Measurements from ENCODE around the gene B4GALNT4.
A peak's percentile ranks its signal among the peaks of the same experiment; 100 is the strongest.
"Not testable (repeated sequence)": the region's sequence is repeated elsewhere in the genome, so short reads cannot be mapped to it uniquely, and the experiment has no call there.

B4GALNT4 gene

GRCh38 chr11:385594-386351 lies 16.5 kb downstream of the B4GALNT4 start:
- no peak for ATAC-seq
- H3K27ac Mint-ChIP-seq: no peak overlapping the region
- H3K27me3 Mint-ChIP-seq: peaks cover 27% of the 10 kb centered on the region
- no peak overlapping the region for H3K4me3 Mint-ChIP-seq
- peaks cover 4% of the 10 kb centered on the region for H3K9me3 Mint-ChIP-seq
- no peaks in the 10 kb centered on the region for H3K36me3 Mint-ChIP-seq
- no peaks in the 10 kb centered on the region for H3K4me1 Mint-ChIP-seq

- H3K27ac Mint-ChIP-seq: no peak overlapping the region
- peaks cover 27% of the 10 kb centered on the region for H3K27me3 Mint-ChIP-seq
- H3K4me1 Mint-ChIP-seq: no peaks in the 10 kb centered on the region
- H3K9me3 Mint-ChIP-seq: peaks cover 4% of the 10 kb centered on the region
- ATAC-seq: no peak
- H3K36me3 Mint-ChIP-seq: no peaks in the 10 kb centered on the region
- H3K4me3 Mint-ChIP-seq: no peak overlapping the region
Measured at GRCh38 chr11:386483-386882, 17.2 kb downstream of the B4GALNT4 start.

- Mint-ChIP-seq H3K36me3 (no peaks in the 10 kb centered on the region), H3K27ac (no peak overlapping the region), H3K4me3 (no peak overlapping the region), H3K4me1 (no peaks in the 10 kb centered on the region), H3K9me3 (peaks cover 4% of the 10 kb centered on the region), H3K27me3 (peaks cover 20% of the 10 kb centered on the region)
- ATAC-seq: no peak
Measured at GRCh38 chr11:387193-387793, 18.0 kb downstream of the B4GALNT4 start.

- H3K4me3 Mint-ChIP-seq, H3K4me1 Mint-ChIP-seq, H3K27ac Mint-ChIP-seq, H3K36me3 Mint-ChIP-seq, H3K27me3 Mint-ChIP-seq, ATAC-seq, H3K9me3 Mint-ChIP-seq: not testable (repeated sequence)
Measured at GRCh38 chr11:389369-389768, 20.1 kb downstream of the B4GALNT4 start.

GRCh38 chr11:390175-390574 lies 20.9 kb downstream of the B4GALNT4 start:
- Mint-ChIP-seq H3K4me1 (no peaks in the 10 kb centered on the region), H3K9me3 (peaks cover 4% of the 10 kb centered on the region), H3K4me3 (no peak overlapping the region), H3K27ac (no peak overlapping the region), H3K27me3 (peaks cover 8% of the 10 kb centered on the region), H3K36me3 (no peaks in the 10 kb centered on the region)
- no peak for ATAC-seq

GRCh38 chr11:391117-392017 lies 22.1 kb downstream of the B4GALNT4 start:
- no peak overlapping the region for H3K27ac Mint-ChIP-seq
- peaks cover 8% of the 10 kb centered on the region for H3K27me3 Mint-ChIP-seq
- H3K4me1 Mint-ChIP-seq: peaks cover 4% of the 10 kb centered on the region
- peaks cover 4% of the 10 kb centered on the region for H3K9me3 Mint-ChIP-seq
- no peaks in the 10 kb centered on the region for H3K36me3 Mint-ChIP-seq
- no peak for ATAC-seq
- no peak overlapping the region for H3K4me3 Mint-ChIP-seq

GRCh38 chr11:392102-392777 lies 22.9 kb downstream of the B4GALNT4 start:
- H3K27ac Mint-ChIP-seq: no peak overlapping the region
- ATAC-seq: no peak

GRCh38 chr11:393219-394033 lies 24.1 kb downstream of the B4GALNT4 start:
- H3K4me1 Mint-ChIP-seq: peaks cover 5% of the 10 kb centered on the region
- no peak for ATAC-seq

More at GRCh38 chr11:392102-392777, 22.9 kb downstream of the B4GALNT4 start:
- H3K4me1 Mint-ChIP-seq: peaks cover 5% of the 10 kb centered on the region
- H3K9me3 Mint-ChIP-seq: peaks cover under 1% of the 10 kb centered on the region
- H3K27me3 Mint-ChIP-seq: peaks cover 8% of the 10 kb centered on the region
- H3K36me3 Mint-ChIP-seq: no peaks in the 10 kb centered on the region
- no peak overlapping the region for H3K4me3 Mint-ChIP-seq

GRCh38 chr11:394034-394857 lies 24.9 kb downstream of the B4GALNT4 start, which contains the start of gene PKP3:
Gene PKP3 (plus strand): TSS chr11:394209. CDS start chr11:394293, 84 bp downstream.
- H3K9me3 Mint-ChIP-seq: peaks cover 2% of the 10 kb centered on the region
- H3K4me3 Mint-ChIP-seq: no peak within 1 kb of the TSS
- ATAC-seq: no peak
- H3K4me1 Mint-ChIP-seq: peaks cover 10% of the 10 kb centered on the region
- no peaks in the 10 kb centered on the region for H3K36me3 Mint-ChIP-seq
- no peak within 1 kb of the TSS for H3K27ac Mint-ChIP-seq
- H3K27me3 Mint-ChIP-seq: peaks cover 11% of the 10 kb centered on the region

More at GRCh38 chr11:393219-394033, 24.1 kb downstream of the B4GALNT4 start:
- H3K27ac Mint-ChIP-seq: no peak overlapping the region
- H3K27me3 Mint-ChIP-seq: peaks cover 8% of the 10 kb centered on the region
- no peaks in the 10 kb centered on the region for H3K36me3 Mint-ChIP-seq
- H3K9me3 Mint-ChIP-seq: no peaks in the 10 kb centered on the region
- no peak overlapping the region for H3K4me3 Mint-ChIP-seq

GRCh38 chr11:394858-395655 lies 25.8 kb downstream of the B4GALNT4 start:
- H3K4me3 Mint-ChIP-seq: no peak overlapping the region
- H3K27me3 Mint-ChIP-seq: peaks cover 19% of the 10 kb centered on the region
- no peaks in the 10 kb centered on the region for H3K36me3 Mint-ChIP-seq
- peaks cover 2% of the 10 kb centered on the region for H3K9me3 Mint-ChIP-seq
- peaks cover 16% of the 10 kb centered on the region for H3K4me1 Mint-ChIP-seq
- no peak for ATAC-seq
- H3K27ac Mint-ChIP-seq: no peak overlapping the region

GRCh38 chr11:395866-396265 lies 26.6 kb downstream of the B4GALNT4 start:
- Mint-ChIP-seq H3K9me3 (peaks cover 2% of the 10 kb centered on the region), H3K4me1 (peaks cover 16% of the 10 kb centered on the region), H3K27me3 (peaks cover 20% of the 10 kb centered on the region), H3K27ac (no peak overlapping the region), H3K4me3 (peak overlapping the region; percentile 52), H3K36me3 (no peaks in the 10 kb centered on the region)
- ATAC-seq: no peak

- H3K4me3 Mint-ChIP-seq: peak overlapping the region; percentile 52
- no peak overlapping the region for H3K27ac Mint-ChIP-seq
- peaks cover 2% of the 10 kb centered on the region for H3K9me3 Mint-ChIP-seq
- ATAC-seq: peak; percentile 41
- H3K27me3 Mint-ChIP-seq: peaks cover 20% of the 10 kb centered on the region
- peaks cover 16% of the 10 kb centered on the region for H3K4me1 Mint-ChIP-seq
- H3K36me3 Mint-ChIP-seq: no peaks in the 10 kb centered on the region
Measured at GRCh38 chr11:396511-396947, 27.2 kb downstream of the B4GALNT4 start.
